ENCODE data around the gene ACAT2.
"Not testable (repeated sequence)": the region's sequence is repeated elsewhere in the genome, so short reads cannot be mapped to it uniquely, and the experiment has no call there.

The ACAT2 gene

DNA sequence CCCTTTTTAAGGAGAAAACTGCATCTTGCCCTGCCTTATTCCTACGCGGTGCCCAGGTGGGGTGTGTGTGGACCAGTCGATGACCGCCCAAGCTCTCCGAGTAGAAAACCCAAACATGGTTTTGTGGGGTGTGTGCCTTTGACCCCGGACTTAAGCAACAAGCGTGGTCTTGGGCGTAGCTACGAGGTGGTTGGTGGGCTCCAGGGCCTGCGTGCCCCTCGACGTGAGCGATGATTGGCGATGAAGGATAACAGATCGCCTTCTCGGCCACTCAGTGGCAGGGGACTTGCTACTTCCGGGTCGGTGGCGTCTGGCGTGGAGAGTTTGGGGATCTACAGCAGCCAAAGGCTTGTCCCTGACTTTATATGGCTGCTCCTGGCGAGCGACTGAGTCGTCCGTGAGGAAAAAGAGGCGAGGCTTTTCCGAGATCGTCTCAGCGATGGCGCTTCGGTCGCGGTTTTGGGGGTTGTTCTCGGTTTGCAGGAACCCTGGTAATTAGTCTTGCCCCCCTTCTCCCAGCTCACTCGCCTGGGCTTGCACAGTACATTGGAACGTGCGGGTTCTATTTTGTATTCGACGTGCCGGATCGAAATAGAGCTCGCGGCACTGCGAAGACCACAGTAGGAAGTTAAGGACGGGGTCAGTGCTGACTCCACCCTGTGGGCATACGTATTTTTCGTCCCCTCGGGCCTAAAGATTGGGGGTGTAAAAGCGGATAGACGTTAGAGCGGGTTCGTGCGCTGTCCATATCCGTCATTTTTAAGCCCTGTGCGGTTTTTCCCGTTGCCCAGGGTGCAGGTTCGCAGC lies 28.5 kb downstream of the ACAT2 start, which contains the start of gene MRPL18:
MRPL18 (plus strand) TSS at position 319 of the 807 bp plus-strand sequence; CDS start at position 440, 121 bp downstream.
- peak; percentile 98 for DNase-seq (ENCODE audit: low read depth)
- TF ChIP-seq, protein P1, sequence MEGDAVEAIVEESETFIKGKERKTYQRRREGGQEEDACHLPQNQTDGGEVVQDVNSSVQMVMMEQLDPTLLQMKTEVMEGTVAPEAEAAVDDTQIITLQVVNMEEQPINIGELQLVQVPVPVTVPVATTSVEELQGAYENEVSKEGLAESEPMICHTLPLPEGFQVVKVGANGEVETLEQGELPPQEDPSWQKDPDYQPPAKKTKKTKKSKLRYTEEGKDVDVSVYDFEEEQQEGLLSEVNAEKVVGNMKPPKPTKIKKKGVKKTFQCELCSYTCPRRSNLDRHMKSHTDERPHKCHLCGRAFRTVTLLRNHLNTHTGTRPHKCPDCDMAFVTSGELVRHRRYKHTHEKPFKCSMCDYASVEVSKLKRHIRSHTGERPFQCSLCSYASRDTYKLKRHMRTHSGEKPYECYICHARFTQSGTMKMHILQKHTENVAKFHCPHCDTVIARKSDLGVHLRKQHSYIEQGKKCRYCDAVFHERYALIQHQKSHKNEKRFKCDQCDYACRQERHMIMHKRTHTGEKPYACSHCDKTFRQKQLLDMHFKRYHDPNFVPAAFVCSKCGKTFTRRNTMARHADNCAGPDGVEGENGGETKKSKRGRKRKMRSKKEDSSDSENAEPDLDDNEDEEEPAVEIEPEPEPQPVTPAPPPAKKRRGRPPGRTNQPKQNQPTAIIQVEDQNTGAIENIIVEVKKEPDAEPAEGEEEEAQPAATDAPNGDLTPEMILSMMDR (IDR thresholded peaks at IDR 0.05; ENCODE audit: low read length, missing control alignments) = no peak
- H3K4me3 ChIP-seq (replicated peaks; ENCODE audit: low read depth, low read length) = peak within 1 kb of the TSS; percentile 96

GRCh38 chr6:159790956-159791598 lies 29.2 kb downstream of the ACAT2 start:
- TF ChIP-seq, protein P1 (IDR thresholded peaks at IDR 0.05; ENCODE audit: low read length, missing control alignments) = no peak
- no peak for DNase-seq (ENCODE audit: low read depth)

GRCh38 chr6:159794976-159795375 lies 33.1 kb downstream of the ACAT2 start:
- not testable (repeated sequence) for DNase-seq (ENCODE audit: low read depth); H3K4me3 ChIP-seq (replicated peaks; ENCODE audit: low read depth, low read length)

More at GRCh38 chr6:159790956-159791598, 29.2 kb downstream of the ACAT2 start:
- H3K4me3 ChIP-seq (replicated peaks; ENCODE audit: low read depth, low read length) = peak overlapping the region; percentile 96

DNA sequence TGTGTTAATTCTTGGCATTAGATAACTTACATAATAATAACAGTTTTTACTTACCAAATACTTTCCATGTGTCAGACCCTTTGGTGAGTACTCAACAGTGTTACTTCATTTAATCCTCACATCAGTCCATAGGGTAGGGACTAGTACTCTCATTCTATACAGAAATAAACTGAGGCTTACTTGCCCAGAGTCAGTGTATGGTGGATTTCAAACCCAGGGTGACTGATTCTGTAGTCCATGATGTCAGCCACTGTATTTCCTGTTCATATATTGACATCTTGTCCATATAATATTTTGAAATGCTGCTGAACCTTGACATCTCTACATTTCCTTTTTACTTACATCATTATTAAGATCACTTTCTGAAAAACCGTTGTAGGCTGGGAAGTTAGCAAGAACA lies 35.7 kb downstream of the ACAT2 start:
- no peak for DNase-seq (ENCODE audit: low read depth)
- TF ChIP-seq, protein P1 (IDR thresholded peaks at IDR 0.05; ENCODE audit: low read length, missing control alignments) = no peak
- no peak overlapping the region for H3K4me3 ChIP-seq (replicated peaks; ENCODE audit: low read depth, low read length)

DNA sequence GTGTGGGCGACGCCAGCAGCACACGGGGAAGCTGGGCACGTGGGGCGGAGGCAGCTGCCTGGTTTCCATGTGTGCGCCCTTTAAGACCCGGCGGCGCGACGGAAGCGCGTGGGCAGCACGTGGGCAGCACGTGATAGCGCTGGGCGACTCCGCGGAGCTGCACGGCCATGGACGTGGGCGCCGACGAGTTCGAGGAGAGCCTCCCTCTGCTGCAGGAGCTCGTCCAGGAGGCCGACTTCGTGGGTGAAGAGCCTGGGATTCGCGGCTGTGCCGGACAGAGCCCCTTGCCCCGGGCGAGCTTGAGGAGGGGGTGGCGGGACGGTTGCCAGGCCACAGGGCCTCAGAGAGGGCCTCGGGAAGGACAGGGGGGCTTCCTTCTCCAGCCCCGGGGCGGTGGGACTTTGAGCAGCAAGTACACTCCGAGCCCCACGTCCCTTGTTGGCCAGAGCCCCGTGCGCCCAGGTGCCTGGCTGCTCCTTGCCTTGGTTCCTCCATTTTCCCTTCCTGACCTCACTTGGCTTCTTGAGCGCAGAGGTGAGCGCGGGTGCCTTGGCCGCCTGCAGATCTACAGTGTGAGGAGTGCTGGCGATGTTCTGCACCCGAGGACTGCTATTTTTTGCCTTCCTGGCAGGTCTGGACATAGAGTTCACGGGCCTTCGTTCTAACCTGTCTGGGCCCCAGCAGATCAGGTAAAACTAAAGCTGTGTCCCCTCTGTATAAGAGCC lies 38.5 kb downstream of the ACAT2 start, which contains the start of gene PNLDC1:
PNLDC1 (plus strand) TSS at position 136 of the 725 bp plus-strand sequence; CDS start at position 168, 32 bp downstream.
- TF ChIP-seq, protein P1 (IDR thresholded peaks at IDR 0.05; ENCODE audit: low read length, missing control alignments) = no peak

DNA sequence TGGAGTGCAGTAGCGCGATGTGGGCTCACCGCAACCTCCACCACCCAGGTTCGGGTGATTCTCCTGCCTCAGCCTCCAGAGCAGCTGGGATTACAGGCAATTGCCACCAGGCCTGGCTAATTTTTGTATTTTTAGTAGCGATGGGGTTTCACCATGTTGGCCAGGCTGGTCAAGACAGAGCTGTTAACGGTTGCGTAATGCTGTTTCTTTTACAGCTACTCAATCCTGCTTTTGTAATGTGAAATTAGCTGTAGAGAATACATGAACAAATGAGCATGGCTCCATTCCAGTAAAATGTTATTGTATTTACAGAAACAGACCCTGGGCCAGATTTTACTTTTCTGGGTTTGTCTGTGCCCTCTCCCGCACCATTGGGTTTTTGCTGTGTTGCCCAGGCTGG lies 40.1 kb downstream of the ACAT2 start:
- DNase-seq (ENCODE audit: low read depth) = no peak
- H3K4me3 ChIP-seq (replicated peaks; ENCODE audit: low read depth, low read length) = no peak overlapping the region
- TF ChIP-seq, protein P1 (IDR thresholded peaks at IDR 0.05; ENCODE audit: low read length, missing control alignments) = no peak

More for the DNA sequence above, 38.5 kb downstream of the ACAT2 start, which contains the start of gene PNLDC1:
- H3K4me3 ChIP-seq (replicated peaks; ENCODE audit: low read depth, low read length) = no peak within 1 kb of the TSS
- DNase-seq (ENCODE audit: low read depth) = no peak

GRCh38 chr6:159804504-159804903 lies 42.7 kb downstream of the ACAT2 start:
- DNase-seq (ENCODE audit: low read depth) = no peak
- TF ChIP-seq, protein P1 (IDR thresholded peaks at IDR 0.05; ENCODE audit: low read length, missing control alignments) = no peak
- H3K4me3 ChIP-seq (replicated peaks; ENCODE audit: low read depth, low read length) = no peak overlapping the region

All from fibroblast of pulmonary artery (primary cell).